ENCODE measurements around the gene RBM4B.

RBM4B gene

DNA sequence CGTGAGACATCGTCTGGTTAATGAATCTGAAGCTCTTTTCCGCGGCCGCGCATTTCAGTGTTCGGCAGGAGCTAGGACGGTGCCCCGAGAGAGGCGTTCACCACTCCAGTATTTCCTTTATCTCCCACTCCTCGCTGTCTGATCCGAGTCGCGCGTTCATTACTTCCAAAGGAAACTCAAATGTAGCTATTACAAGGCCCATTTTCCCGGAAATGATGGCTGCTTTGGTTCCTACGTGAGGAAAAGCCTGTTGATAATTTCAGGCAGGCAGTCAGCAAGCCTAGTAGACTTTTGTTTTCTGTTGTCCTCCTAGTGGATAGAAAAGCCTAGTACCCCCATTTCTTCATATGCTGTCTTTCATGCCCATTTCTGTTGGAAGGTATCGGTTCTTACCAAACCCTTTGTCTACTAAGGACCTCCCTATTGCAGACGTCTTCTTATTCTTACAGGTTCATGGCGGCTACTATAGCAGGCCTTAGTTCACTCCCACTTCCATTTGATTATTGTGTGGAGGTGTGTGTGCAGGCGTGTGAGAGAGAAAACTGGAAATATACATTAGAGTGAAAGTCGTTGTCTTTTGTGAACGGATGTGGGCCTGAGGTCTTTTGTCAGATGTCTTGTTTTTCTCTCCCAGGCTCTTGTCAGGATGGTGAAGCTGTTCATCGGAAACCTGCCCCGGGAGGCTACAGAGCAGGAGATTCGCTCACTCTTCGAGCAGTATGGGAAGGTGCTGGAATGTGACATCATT, 38.4 kb downstream of the RBM4B start:
- DNase-seq: no peak

DNA sequence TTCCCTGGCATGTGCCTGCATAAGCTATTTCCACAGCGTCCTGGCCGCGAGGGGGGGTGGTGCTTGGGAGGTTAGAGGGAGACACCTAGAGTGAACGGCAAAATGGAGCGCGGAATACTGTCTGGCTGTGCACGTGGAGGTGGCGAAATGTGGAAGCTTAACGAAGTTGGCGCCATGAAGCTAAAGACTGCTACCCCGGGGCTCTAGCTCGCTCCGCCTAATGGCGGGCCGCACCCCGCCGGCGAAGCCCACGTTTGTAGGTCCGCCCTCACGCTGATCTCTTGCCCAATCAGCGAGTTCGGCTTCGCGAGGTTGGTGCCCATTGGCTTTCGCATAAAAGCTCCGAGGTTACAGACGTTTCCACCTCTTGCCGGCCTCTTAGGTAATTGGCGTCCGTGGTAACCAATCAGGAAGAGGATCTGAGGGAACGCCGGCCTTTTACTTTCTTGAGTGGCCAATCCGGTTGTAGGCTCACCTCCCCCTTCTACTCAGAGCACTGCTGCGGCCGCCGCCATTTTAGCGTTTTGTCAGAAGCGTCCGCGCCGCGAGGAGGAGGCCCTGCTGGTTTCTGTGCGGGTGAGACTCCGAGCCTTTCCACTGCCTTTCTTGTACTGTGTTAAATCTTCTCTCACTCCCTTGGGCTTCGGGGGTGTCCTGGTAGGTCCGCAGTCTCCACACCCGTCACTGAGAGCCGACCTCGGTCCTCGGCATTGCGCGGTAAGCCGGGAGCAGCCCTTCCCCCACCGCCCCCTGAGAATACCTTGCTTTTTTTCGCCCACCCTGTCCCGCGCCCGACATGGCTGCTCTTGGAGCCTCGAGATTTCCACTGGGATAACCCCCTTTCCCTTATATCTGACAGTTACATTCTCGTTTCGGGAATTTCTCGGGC, 39.3 kb downstream of the RBM4B start, which contains the start of gene RBM4:
Gene RBM4, plus strand, starts transcription at position 527 of the 889 bp plus-strand sequence. CDS start 1,009 bp downstream, outside the sequence.
- DNase-seq: peak; percentile 95

DNA sequence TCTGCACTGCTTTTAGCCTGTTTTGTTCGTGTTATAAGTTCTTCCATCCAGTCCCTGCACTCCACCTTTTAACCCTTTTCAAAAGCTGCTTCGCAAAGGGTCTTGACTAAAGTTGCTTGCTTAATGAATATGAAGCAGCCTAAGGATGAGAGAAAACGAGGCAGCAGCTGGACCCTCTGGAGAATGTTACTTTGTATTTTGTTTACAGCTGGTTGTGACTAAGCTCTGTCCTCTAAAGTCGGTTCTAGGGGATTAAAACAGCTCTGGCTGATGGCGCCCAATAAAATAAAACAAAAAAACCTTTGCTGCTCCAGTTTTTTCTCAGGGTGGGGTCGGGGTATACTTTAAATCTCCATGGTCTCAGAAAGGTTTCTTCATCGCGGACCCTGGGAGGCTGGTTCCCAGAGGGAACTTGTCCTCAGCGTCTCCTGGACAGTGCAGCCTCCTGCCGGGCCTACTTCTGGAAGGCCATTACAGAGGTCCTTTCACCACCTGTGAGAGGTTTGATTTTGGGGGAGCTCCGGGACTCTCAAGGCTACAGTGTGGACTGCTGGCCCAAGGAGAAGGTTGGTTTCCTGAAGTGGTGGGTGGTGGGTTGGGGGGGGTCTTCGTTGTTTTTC, 40.0 kb downstream of the RBM4B start:
- no peak for DNase-seq

DNA sequence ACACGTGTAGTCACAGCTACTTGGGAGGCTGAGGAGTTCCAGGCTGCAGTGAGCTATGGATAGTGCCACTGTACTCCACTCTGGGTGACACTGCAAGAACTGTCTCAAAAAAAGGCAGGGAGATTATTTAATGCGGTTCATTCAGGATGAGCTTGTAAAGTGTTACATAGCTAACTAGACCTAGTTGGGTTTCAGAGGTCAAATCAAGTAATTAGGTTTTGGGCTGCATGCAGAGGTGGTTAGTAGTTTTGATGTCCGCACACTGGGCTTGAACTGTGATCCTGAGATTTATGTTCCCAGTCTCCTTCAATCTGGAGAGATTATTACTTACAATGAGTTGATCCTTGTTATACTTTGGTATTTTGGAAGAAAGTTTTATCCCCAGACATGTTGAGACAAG, 41.3 kb downstream of the RBM4B start:
- DNase-seq: no peak

DNA sequence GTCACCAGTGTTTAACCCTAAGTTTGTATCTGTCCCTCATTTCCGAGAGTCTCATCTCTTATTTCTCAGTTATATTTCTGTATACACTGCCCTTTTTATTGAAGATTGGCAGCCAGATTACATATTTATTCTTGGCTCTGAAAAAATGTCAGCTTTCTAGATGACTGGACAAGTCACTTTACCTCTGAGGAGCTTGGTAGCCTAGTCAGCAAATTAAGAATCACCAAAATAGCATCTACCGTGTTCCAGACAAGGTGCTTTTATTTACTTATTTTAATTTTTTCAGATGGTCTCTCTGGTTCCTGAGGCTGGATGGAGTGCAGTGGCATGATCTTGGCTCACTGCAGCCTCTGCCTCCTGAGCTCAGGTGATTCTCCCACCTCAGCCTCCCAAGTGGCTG, 44.7 kb downstream of the RBM4B start:
- DNase-seq: no peak

DNA sequence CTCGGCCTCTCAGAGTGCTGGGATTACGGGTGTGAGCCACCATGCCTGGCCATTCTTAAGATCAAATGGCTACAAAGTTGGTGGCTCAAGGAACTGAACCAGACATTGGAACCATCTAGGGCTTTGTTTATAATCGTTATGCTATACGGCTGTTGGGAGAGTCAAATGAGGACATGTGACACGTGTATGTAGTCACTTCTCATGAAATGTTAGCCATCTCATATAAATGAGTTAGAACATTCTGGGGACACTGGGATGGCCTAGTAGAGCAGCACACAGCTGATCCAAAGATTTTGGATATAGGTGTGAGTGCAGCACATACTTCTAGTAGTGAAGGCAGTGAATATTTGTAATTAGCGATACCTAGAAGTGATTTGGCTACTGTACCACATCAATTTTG, 45.8 kb downstream of the RBM4B start:
- no peak for DNase-seq

DNA sequence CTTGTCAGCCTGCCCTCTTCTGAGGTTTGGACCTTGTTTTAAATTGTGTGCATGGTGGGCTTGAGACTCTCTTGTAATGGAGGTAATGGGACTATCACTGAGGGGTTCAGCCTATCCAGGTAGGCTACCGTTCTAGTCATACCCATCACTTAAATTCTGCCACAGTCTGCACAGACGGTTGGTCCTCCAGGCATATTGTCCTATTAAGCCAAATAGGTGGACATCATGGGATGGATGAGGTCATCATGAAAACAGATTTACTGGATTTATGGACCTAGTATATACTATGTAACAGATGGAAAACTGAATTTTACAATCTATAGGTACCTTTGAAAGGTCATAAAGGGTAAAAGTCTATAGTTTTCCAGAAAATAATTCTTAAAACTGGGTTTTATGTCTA, 48.3 kb downstream of the RBM4B start:
- no peak for DNase-seq

DNA sequence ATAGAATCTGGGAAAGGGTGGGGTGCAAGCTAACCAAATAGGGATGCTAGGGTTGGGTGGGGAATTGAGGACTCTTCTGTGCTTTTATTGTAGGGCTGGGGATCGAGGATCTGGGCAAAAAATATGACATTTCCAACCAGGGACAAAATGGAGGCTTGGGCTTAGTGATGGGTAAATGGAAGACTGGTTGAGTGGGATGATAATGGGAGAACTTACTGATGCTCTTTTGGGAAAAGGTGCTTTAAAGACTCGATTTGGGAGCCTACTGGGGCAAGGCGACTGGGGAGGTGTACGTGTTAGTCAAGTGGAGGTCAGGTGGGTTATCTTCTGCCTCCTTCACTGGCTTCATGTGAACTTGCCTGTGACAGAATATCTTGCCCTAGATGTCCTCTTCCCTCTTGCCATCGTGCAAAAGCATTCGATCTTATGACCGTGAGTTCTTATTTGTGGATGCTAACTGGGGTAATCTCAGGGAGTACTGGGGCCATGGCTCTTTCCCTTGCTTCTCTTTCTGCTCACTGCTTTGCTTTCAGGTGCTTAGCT, 49.6 kb downstream of the RBM4B start:
- DNase-seq: no peak

DNA sequence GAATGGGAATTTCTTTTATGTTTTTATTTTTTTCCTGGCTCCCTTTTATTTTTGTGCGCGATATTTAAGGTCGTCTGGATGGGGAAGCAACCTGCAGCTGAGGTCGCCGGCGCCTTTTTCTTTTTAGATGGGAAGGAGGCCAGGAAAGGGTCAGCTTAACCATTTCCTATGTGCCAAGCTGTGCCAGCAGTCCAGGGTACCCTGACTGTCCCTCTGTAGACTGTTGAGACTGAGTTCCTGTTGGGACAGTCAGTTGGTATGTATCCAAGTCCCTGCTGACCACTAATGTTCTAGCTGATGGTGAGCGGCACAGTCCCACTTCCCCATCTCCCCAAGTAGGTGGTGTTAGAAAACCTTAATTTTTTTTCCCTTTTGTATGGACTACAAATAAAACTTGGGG, 50.8 kb downstream of the RBM4B start:
- no peak for DNase-seq

DNA sequence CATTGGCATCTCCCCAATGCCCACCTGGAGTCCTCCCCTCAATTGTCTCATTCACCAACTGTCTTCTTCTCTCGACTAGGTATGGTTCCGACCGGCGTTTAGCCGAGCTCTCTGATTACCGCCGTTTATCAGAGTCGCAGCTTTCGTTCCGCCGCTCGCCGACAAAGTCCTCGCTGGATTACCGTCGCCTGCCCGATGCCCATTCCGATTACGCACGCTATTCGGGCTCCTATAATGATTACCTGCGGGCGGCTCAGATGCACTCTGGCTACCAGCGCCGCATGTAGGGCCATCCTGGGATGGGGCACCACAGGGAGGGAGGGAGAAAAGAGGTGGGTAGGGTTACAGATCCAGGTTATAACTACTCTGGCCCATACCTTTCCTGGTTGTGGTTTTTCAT, 51.3 kb downstream of the RBM4B start:
- DNase-seq: no peak

DNA sequence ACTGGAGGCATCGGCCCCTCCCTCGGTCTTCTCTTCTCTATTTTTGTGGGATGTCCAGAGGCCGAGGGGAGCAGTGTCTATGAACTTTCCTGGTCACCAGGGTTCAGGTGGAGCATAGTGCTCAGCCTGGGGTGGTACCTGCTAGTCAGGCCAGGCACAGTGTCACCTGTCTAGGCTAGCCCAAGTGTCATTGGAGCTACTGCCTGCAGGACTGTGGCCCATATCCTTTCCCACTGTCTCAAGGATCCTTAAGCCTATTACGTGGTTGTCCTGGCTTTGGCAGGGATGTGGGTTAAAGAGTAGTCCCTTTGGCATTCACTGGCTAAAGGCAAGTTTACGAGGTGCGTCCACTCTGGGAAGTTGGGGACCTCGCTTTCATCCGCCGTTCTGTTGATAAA, 51.9 kb downstream of the RBM4B start:
- DNase-seq: no peak

DNA sequence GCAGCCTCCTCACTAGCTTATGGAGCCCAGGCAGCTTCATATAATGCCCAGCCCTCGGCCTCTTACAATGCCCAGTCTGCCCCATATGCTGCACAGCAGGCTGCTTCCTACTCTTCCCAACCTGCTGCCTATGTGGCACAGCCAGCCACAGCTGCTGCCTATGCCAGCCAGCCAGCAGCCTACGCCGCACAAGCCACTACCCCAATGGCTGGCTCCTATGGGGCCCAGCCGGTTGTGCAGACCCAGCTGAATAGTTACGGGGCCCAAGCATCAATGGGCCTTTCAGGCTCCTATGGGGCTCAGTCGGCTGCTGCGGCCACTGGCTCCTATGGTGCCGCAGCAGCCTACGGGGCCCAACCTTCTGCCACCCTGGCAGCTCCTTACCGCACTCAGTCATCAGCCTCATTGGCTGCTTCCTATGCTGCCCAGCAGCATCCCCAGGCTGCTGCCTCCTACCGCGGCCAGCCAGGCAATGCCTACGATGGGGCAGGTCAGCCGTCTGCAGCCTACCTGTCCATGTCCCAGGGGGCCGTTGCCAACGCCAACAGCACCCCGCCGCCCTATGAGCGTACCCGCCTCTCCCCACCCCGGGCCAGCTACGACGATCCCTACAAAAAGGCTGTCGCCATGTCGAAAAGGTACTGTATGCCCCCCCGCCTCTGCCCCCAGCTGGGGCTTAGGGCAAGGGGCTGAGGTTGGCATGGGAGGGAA, 52.5 kb downstream of the RBM4B start:
- DNase-seq: no peak

DNA sequence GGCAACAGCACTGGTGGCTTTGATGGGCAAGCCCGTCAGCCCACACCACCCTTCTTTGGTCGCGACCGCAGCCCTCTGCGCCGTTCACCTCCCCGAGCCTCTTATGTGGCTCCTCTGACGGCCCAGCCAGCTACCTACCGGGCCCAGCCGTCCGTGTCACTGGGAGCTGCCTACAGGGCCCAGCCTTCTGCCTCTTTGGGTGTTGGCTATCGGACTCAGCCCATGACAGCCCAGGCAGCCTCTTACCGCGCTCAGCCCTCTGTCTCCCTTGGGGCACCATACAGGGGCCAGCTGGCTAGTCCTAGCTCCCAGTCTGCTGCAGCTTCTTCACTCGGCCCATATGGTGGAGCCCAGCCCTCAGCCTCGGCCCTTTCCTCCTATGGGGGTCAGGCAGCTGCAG, 53.2 kb downstream of the RBM4B start:
- DNase-seq: no peak

DNA sequence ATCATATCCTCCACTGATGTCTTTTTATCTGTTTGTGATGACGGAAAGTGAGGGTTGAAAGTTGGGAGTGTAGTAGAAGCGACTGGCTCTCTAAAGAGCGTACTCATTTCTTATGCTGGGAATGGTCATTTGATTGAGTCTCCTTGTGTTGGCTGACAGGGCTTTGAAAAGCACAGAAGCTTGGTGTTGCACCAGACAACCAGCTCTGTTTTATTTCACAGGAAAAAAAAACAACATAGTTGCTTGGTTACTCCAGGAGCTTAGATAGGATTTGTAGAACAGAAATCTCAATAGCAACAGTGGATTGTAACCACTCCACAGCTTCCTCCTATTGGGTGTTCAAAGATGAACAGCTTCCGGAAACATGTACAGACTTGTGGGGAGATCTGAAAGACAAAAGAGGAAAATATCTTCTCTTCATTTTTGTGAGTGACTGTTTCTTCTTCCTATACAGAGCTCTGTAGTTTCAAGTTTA, 58.6 kb downstream of the RBM4B start:
- DNase-seq: no peak

DNA sequence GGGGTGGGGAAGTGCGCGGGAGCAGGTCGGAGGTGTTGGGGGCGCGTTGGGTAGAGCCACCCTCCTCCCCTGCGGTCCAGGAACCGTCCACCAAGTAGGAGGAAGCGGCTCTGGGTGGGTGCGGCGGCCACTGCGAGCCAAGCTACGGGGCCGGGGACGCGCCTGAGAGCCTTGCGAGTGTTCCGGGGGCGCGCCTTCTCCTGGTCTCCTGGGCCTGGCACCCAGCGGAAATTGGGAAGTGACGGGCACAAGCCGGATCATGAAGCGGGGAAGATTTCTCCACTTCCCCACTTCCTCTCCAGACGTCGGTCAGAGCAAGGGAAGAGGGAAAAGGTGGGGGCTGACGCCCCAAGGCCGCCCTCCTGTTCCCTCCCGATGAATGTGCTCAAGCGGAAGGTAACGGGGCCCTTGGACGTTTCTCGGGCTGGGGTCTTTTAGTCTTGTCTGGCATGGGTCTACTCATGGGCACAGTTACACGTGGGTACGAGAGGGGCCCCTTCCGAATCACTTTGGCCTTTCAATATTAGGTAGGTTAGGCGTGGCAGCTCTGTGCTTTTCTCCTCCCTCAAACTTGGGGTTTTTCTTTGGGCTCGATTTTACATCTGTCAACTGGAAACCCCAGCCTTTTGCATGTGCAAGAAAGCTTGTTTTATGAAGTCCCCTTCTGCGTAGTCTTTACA, 60.4 kb downstream of the RBM4B start:
- no peak for DNase-seq

DNA sequence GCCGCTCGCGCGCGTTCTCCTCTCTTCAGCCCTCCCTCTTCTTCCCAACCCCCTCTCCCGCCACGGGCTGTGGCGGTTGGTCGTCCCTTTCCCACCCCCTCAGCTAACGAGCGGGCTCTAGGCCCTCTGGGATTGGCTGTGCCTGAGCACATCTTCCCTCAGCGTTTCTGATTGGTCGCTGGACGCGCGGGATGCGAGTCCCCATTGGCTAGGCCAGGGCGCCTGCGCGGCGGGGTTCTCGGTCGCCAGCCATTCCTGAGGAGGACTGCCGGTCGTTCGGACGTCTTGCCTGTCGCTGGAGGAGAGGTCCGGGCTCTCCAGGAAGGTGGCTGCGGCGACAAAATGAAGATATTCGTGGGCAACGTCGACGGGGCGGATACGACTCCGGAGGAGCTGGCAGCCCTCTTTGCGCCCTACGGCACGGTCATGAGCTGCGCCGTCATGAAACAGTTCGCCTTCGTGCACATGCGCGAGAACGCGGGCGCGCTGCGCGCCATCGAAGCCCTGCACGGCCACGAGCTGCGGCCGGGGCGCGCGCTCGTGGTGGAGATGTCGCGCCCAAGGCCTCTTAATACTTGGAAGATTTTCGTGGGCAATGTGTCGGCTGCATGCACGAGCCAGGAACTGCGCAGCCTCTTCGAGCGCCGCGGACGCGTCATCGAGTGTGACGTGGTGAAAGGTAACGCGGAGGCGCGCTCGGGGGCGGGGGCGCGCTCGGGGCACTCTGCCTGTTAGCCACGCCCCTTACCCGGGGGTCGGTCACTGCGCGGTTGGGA, 61.1 kb downstream of the RBM4B start, which contains the start of gene RBM14:
Gene RBM14, plus strand, starts transcription at position 252 of the 776 bp plus-strand sequence. Its CDS starts 91 bp downstream, at position 343.
- peak; percentile 98 for DNase-seq
